A673 (cell line): ENCODE measurements around the gene EPHX1. TPM values are rescaled to one million over a fixed set of nuclear protein-coding genes. Genes with fewer than 3 reads are reported as not detected.
A peak's percentile ranks its signal among the peaks of the same experiment; 100 is the strongest.
"Not testable (repeated sequence)": the region's sequence is repeated elsewhere in the genome, so short reads cannot be mapped to it uniquely, and the experiment has no call there.

Experiments
- BruUV-seq: library from RNA; stranded (reverse); fragments of 400-500 nt; replicated peaks from 2 replicates; lab custom pipeline; 2021; lab: Mats Ljungman, UMichigan
- CTCF ChIA-PET: fragments of 300-600 bp; sonication (Branson Sonifier 250); formaldehyde crosslinking; loops from one replicate; lab custom pipeline; 2022; ENCODE audit warnings: antibody characterized with exemption; lab: Charles Lee
- POLR2A ChIA-PET: fragments of 300-600 bp; sonication (Branson Sonifier 250); formaldehyde crosslinking; loops from one replicate; lab custom pipeline; 2022; ENCODE audit warnings: antibody characterized with exemption; ENCODE audit not compliant: low non-redundant PET; lab: Charles Lee
- DNase-seq: peaks from one replicate; pipeline ENCODE4 v3.0.0-alpha.2; 2015; ENCODE audit warnings: low spot score
- H3K27ac ChIP-seq: fragments of 200-600 bp; sonication (generic); 2 replicates; pipeline ENCODE4 v1.5.1; 2016; ENCODE audit warnings: mixed run types, low read depth, mild to moderate bottlenecking, mixed read lengths, antibody characterized with exemption, low read length; ENCODE audit not compliant: poor library complexity, severe bottlenecking
- H3K27me3 ChIP-seq: fragments of 200-600 bp; sonication (generic); replicated peaks from 2 replicates; pipeline ENCODE4 v1.6.1; 2017; ENCODE audit warnings: mixed run types, low read depth, mild to moderate bottlenecking, mixed read lengths, antibody characterized with exemption, low read length; ENCODE audit not compliant: insufficient read depth, poor library complexity
- H3K36me3 ChIP-seq: fragments of 200-600 bp; sonication (generic); 2 replicates; pipeline ENCODE4 v1.6.1; 2016; ENCODE audit warnings: mixed run types, mild to moderate bottlenecking, mixed read lengths, antibody characterized with exemption, low read length; ENCODE audit not compliant: insufficient read depth, poor library complexity, severe bottlenecking
- H3K4me1 ChIP-seq: fragments of 200-600 bp; sonication (generic); 2 replicates; pipeline ENCODE4 v1.6.1; 2017; ENCODE audit warnings: mixed run types, mild to moderate bottlenecking, mixed read lengths, antibody characterized with exemption, low read length; ENCODE audit not compliant: insufficient read depth, poor library complexity, severe bottlenecking
- H3K4me3 ChIP-seq: fragments of 200-600 bp; sonication (generic); 2 replicates; pipeline ENCODE4 v1.5.1; 2016; ENCODE audit warnings: low read depth, mixed run types, mild to moderate bottlenecking, mixed read lengths, low read length; ENCODE audit not compliant: poor library complexity, severe bottlenecking
- H3K9me3 ChIP-seq: fragments of 200-600 bp; sonication (generic); 2 replicates; pipeline ENCODE4 v1.6.1; 2016; ENCODE audit warnings: mixed run types, low read depth, mild to moderate bottlenecking, mixed read lengths, antibody characterized with exemption, low read length; ENCODE audit not compliant: poor library complexity, severe bottlenecking
- CTCF ChIP-seq: fragments of 300-800, 200-600 bp; sonication (generic); conservative IDR thresholded peaks from 2 replicates; pipeline ENCODE4 v1.5.1; 2017; ENCODE audit warnings: low read depth, mild to moderate bottlenecking, antibody characterized with exemption, low read length, moderate library complexity, mixed read lengths
- EZH2 ChIP-seq: fragments of 200-600 bp; sonication (generic); IDR thresholded peaks from 2 replicates; pipeline ENCODE4 v1.6.1; 2017; ENCODE audit warnings: borderline replicate concordance, low read depth, mild to moderate bottlenecking, mixed read lengths, antibody characterized with exemption, low read length; ENCODE audit not compliant: poor library complexity, severe bottlenecking
- intact Hi-C: fragments of 100-400 bp; cut with micrococcal nuclease; formaldehyde crosslinking; loops from one replicate; pipeline ENCODE4 v1.10.0; 2022; ENCODE audit not compliant: unreplicated experiment
- total RNA-seq: library from RNA; stranded (reverse); gene quantifications from 2 replicates; pipeline ENCODE4 v1.2.3, GENCODE V29; 2021

Gene EPHX1
- total RNA-seq, 1 experiment from 2014 or later: 22.4 TPM

- no peaks in the 10 kb centered on the region for H3K27me3 ChIP-seq
- ChIA-PET CTCF (interaction anchor here (0.6 kb wide), 1 partner anchor 168 kb away, joined by 9 read pairs; no protein-coding TSS in a partner anchor), POLR2A (no interaction called here)
- H3K4me3 ChIP-seq: no peak overlapping the region
- H3K4me1 ChIP-seq: peaks cover 7% of the 10 kb centered on the region
- no TSS peak for BruUV-seq
- no peaks in the 10 kb centered on the region for H3K36me3 ChIP-seq
- no peaks in the 10 kb centered on the region for H3K9me3 ChIP-seq
- intact Hi-C loops: no loop called here
- DNase-seq: no peak
- H3K27ac ChIP-seq: no peak overlapping the region
- TF ChIP-seq EZH2: no peak
- no peak for TF ChIP-seq CTCF
Observed at GRCh38 chr1:225830841-225831240, 20.9 kb downstream of the EPHX1 start.

- no TSS peak for BruUV-seq
- H3K4me1 ChIP-seq: peaks cover 7% of the 10 kb centered on the region
- intact Hi-C loops: no loop called here
Observed at GRCh38 chr1:225834417-225835329, 24.7 kb downstream of the EPHX1 start.

DNA sequence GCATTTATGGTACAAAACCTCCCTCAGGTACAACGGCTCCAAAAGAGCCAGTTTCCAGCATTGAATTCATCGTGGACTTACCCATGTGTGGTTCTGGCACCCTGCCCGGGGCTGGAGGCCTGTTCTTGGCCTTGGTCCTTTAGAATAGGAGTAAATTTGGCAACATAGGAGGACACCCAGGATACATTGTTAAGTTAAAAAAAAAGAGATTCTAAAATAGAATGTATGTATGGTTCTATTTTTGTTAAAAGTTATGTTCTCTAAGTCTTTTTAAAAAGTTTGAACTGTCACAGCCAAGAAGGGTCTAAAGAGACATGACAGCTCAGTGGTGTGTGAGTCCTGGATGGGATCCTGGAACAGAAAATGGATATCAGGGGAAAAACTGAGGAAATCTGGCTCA lies 25.9 kb downstream of the EPHX1 start:
- ChIA-PET POLR2A (no interaction called here), CTCF (interaction anchor here (0.6 kb wide), 1 partner anchor 340 kb away, joined by 3 read pairs; no protein-coding TSS in a partner anchor)
- TF ChIP-seq CTCF: no peak
- H3K4me1 ChIP-seq: peaks cover 7% of the 10 kb centered on the region
- no peak overlapping the region for H3K27ac ChIP-seq
- no peak overlapping the region for H3K4me3 ChIP-seq
- no peaks in the 10 kb centered on the region for H3K27me3 ChIP-seq
- intact Hi-C loops: no loop called here
- H3K9me3 ChIP-seq: no peaks in the 10 kb centered on the region
- no TSS peak for BruUV-seq
- DNase-seq: no peak
- no peaks in the 10 kb centered on the region for H3K36me3 ChIP-seq

More at GRCh38 chr1:225834417-225835329, 24.7 kb downstream of the EPHX1 start:
- DNase-seq: peak; percentile 61
- Histone ChIP-seq H3K27ac (no peak overlapping the region), H3K4me3 (no peak overlapping the region), H3K36me3 (no peaks in the 10 kb centered on the region), H3K9me3 (no peaks in the 10 kb centered on the region), H3K27me3 (no peaks in the 10 kb centered on the region)
- TF ChIP-seq CTCF: no peak
- no peak for TF ChIP-seq EZH2
- CTCF ChIA-PET: interaction anchor here (0.6 to 1.1 kb wide), 2 partner anchors 18 to 58 kb away, joined by 5 read pairs; partner anchors contain the start of gene SRP9
- POLR2A ChIA-PET: interaction anchor here (0.7 to 0.8 kb wide), 3 partner anchors 8 to 228 kb away, joined by 3 to 6 read pairs (median 3); no protein-coding TSS in a partner anchor

DNA sequence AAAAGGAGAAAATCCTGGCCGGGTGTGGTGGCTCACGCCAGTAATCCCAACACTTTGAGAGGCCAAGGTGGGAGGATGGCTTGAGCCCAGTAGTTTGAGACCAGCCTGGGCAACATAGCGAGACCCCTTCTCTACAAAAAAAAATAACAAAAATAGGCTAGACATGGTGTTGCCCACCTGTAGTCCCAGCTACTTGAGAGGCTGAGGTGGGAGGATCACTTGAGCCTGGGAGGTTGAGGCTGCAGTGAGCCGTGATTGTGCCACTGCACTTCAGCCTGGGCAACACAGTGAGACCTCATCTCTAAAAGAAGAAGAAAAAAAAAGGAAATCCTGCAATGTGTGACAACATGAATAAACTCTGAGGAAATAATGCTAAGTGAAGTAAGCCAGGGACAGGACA lies 26.4 kb downstream of the EPHX1 start:
- H3K27ac ChIP-seq, POLR2A ChIA-PET, CTCF ChIA-PET, H3K9me3 ChIP-seq, H3K36me3 ChIP-seq, H3K4me3 ChIP-seq, intact Hi-C loops, H3K4me1 ChIP-seq, H3K27me3 ChIP-seq, BruUV-seq, DNase-seq: not testable (repeated sequence)
